Ovary (tissue), 9 donors: ENCODE measurements around the gene MRFAP1L1. TPM values are rescaled to one million over a fixed set of nuclear protein-coding genes. Genes with fewer than 3 reads are reported as not detected.

Experiments
- DNase-seq, 5 donors: peaks; one replicate each; pipeline ENCODE4 v3.0.0-alpha.2; 2019 to 2020
- H3K27ac ChIP-seq, 2 donors: fragments of 200-600 bp; one replicate each; pipeline versions ENCODE4 v1.5.1 to v1.8.0; 2019 to 2022
- H3K27me3 ChIP-seq: fragments of 200-600 bp; one replicate; pipeline ENCODE4 v1.8.0; 2022
- H3K36me3 ChIP-seq: fragments of 200-600 bp; sonication (generic); one replicate; pipeline ENCODE4 v1.5.1; 2019
- H3K4me1 ChIP-seq: one replicate; pipeline ENCODE4 v1.8.1; 2013; ENCODE audit warnings: mild to moderate bottlenecking, moderate library complexity; ENCODE audit not compliant: insufficient read depth
- H3K4me3 ChIP-seq: fragments of 200-600 bp; sonication (generic); one replicate; pipeline ENCODE4 v1.5.1; 2017
- H3K9me3 ChIP-seq, 2 donors: fragments of 200-600 bp in 1 of 2; sonication (generic) in 1 of 2; one replicate each; pipeline versions ENCODE4 v1.5.1 to v1.8.1; 2013 to 2019; ENCODE audit warnings: mild to moderate bottlenecking in 1 of 2, moderate library complexity in 1 of 2
- EP300 ChIP-seq: sonication (generic); formaldehyde crosslinking; IDR thresholded peaks from one replicate; pipeline ENCODE4 v1.6.1; 2017; ENCODE audit warnings: antibody characterized with exemption
- POLR2A ChIP-seq: fragments of 450-650 bp; IDR thresholded peaks from one replicate; pipeline ENCODE4 v1.6.1; 2017; ENCODE audit warnings: antibody characterized with exemption, mild to moderate bottlenecking, moderate library complexity
- WGBS, 3 donors: extraction: QIAGEN DNeasy Blood & Tissue Kit in 1 of 3; methylation state at CpG; one replicate each; pipeline versions ENCODE4 v1.1.5 to v1.1.7; 2013 to 2017; 5-methylcytosine and 5-hydroxymethylcytosine counted together
- intact Hi-C, 4 donors: fragments of 100-400 bp; cut with DNase I; formaldehyde crosslinking; loops; one replicate each; pipeline versions ENCODE4 v1.11.0 to v1.15.1; 2022 to 2023
- polyA plus RNA-seq, 2 donors: library from polyadenylated mRNA; stranded (reverse); fragments of 200-250 nt in 1 of 2; fragments of 350-450 nt in 1 of 2; fragmentation: Illumina TruSeq in 1 of 2; extraction: RNeasy Lipid Tissue Mini Kit (QIAGEN cat#74804) in 1 of 2; gene quantifications; one replicate each; pipeline ENCODE4 v1.2.3, GENCODE V29; 2013 to 2014
- total RNA-seq, 7 donors: library from RNA; depleted of rRNA in 2 of 7; stranded (reverse); fragments of >200 nt in 2 of 7; fragmentation: NEBNext Ultra II Directional in 3 of 7; extraction: Animal tissue kit (Norgen Biotek cat#: 25700) in 3 of 7; gene quantifications; one replicate each; pipeline versions ENCODE4 v1.1.0 to v1.2.4, GENCODE V29; 2016 to 2023
- TF ChIP-seq, protein P1 (sequence below), 3 donors: fragments of 450-650 bp in 2 of 3; fragments of 200-600 bp in 1 of 3; IDR thresholded peaks; one replicate each; pipeline versions ENCODE4 v1.5.1 to v1.8.0; 2016 to 2022; ENCODE audit warnings: antibody characterized with exemption in 3 of 3, mild to moderate bottlenecking in 1 of 3
- donor health status: DM: no; HTN: no; CAD: no; lungs with moderate emphysema.
- donor health status: DM: no; HTN: no; CAD: no.
- donor health status: Bipolar disorder and iron deficiency.
- donor health status: DM: yes; HTN: yes; CAD: no.
- donor health status: DM: no; HTN: no; CAD: no.
- donor health status: DM: yes; HTN: yes; CAD: no.

MRFAP1L1 gene
- total and polyA plus RNA-seq, 9 donors = 59.3 to 80.6 (median 65.3) TPM

DNA sequence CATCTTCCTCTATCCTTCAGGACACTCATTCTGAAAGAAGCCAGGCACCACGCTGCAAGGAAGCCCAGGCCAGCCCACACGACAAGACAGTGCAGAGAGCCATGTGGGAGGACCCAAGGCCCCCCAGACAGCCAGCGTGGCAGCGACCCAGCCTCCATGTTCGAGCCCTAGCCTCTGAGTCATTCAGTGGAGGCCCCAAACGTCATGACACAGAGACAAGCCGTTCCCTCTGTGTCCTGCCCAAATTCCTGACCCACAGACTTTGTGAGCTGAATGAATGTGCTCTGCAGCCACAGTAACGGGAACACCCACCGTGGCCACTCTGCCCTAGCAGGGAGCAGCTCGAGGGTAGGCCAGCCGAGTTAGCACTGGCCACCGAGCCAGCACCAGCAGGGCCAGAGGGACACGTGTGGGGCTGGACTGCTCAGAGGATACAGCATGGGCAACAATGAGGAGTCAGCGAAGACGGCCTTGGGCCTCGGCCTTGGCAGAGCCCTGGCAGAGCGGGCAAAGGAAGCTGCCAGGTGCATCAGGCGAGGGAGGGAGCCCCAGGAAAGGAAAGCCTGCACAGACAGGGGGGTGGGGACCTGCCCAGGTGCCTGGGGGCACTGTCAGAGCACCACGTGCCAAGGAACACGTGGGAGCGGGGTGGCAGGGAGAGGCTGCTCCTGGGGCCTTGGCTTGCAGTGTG, 14.9 kb upstream of the MRFAP1L1 start:
- DNase-seq = no peak
- intact Hi-C loops = loop anchor here (5.0 to 10.0 kb wide), 4 partner anchors 58 to 350 kb away; partner anchors contain the start of gene KIAA0232 (in 1 of the 4)
- Histone ChIP-seq H3K27ac (no peak overlapping the region), H3K4me3 (no peak overlapping the region), H3K36me3 (no peaks in the 10 kb centered on the region), H3K4me1 (peaks cover 3% of the 10 kb centered on the region), H3K9me3 (no peaks in the 10 kb centered on the region), H3K27me3 (no peaks in the 10 kb centered on the region)
- TF ChIP-seq, protein P1, sequence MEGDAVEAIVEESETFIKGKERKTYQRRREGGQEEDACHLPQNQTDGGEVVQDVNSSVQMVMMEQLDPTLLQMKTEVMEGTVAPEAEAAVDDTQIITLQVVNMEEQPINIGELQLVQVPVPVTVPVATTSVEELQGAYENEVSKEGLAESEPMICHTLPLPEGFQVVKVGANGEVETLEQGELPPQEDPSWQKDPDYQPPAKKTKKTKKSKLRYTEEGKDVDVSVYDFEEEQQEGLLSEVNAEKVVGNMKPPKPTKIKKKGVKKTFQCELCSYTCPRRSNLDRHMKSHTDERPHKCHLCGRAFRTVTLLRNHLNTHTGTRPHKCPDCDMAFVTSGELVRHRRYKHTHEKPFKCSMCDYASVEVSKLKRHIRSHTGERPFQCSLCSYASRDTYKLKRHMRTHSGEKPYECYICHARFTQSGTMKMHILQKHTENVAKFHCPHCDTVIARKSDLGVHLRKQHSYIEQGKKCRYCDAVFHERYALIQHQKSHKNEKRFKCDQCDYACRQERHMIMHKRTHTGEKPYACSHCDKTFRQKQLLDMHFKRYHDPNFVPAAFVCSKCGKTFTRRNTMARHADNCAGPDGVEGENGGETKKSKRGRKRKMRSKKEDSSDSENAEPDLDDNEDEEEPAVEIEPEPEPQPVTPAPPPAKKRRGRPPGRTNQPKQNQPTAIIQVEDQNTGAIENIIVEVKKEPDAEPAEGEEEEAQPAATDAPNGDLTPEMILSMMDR (IDR thresholded peaks at IDR 0.05) = no peak
- TF ChIP-seq EP300 (no peak), POLR2A (no peak)
- 78 to 83% (median 81%) methylated on average over 21 of the region's 21 CpGs for WGBS, 3 donors

DNA sequence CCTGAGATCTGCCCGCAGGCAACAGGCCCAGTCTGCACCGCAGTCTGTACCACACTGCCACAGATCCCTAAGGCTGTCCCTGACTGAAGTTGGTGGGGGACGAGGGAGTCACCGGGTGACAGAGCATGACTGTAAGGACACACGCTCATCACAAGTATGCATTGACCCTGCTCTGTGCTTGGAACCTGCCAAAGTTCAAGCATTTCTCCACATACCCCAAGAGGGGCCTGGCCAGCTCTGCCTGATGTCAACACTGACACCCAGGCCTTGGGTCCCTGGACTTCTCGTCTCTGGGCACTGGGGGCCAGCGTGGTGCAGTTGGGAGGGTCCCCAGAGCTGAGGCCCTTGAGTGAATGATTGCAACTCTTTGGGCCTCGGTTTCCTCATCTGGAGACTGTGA, 14.2 kb upstream of the MRFAP1L1 start:
- 93 to 97% (median 95%) methylated on average over 7 to 8 of the region's 8 CpGs for WGBS, 3 donors
- Histone ChIP-seq H3K27me3 (no peaks in the 10 kb centered on the region), H3K4me3 (no peak overlapping the region), H3K36me3 (no peaks in the 10 kb centered on the region), H3K9me3 (no peaks in the 10 kb centered on the region), H3K4me1 (peaks cover 3% of the 10 kb centered on the region), H3K27ac (no peak overlapping the region)
- no peak for DNase-seq
- intact Hi-C loops = loop anchor here (5.0 to 10.0 kb wide), 4 partner anchors 58 to 351 kb away; partner anchors contain the start of gene KIAA0232 (in 1 of the 4)
- TF ChIP-seq POLR2A (no peak), EP300 (no peak)
- TF ChIP-seq, protein P1 (IDR thresholded peaks at IDR 0.05) = no peak

DNA sequence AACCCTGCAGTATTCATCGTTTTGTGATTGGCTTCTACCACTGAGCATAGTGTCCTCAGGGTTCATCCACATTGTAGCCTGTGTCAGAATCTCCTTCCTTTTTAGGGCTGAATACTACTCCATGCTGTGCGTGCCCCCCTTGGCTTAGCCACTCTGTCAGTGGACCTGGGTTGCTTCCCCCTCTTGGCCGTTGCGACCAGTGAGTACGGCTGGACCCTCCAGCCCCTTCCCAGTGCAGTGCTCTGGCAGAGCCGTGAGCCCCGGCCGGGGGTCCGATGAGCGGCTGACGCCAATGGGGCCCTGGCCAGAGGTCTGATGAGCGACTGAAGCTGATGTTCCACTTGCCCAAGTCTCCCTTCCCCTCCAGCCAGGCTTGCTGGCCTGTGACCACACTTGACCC, 13.2 kb upstream of the MRFAP1L1 start:
- H3K36me3 ChIP-seq = no peaks in the 10 kb centered on the region
- no peaks in the 10 kb centered on the region for H3K9me3 ChIP-seq
- H3K27me3 ChIP-seq = no peaks in the 10 kb centered on the region
- H3K27ac ChIP-seq = no peak overlapping the region
- H3K4me1 ChIP-seq = peaks cover 4% of the 10 kb centered on the region
- no peak for TF ChIP-seq POLR2A
- TF ChIP-seq, protein P1 (IDR thresholded peaks at IDR 0.05) = no peak
- no peak for TF ChIP-seq EP300
- WGBS, 3 donors = 88 to 92% (median 91%) methylated on average over 8 to 12 of the region's 12 CpGs
- DNase-seq = no peak
- no peak overlapping the region for H3K4me3 ChIP-seq
- intact Hi-C loops = loop anchor here (5.0 to 10.0 kb wide), 4 partner anchors 59 to 352 kb away; partner anchors contain the start of gene KIAA0232 (in 1 of the 4)

DNA sequence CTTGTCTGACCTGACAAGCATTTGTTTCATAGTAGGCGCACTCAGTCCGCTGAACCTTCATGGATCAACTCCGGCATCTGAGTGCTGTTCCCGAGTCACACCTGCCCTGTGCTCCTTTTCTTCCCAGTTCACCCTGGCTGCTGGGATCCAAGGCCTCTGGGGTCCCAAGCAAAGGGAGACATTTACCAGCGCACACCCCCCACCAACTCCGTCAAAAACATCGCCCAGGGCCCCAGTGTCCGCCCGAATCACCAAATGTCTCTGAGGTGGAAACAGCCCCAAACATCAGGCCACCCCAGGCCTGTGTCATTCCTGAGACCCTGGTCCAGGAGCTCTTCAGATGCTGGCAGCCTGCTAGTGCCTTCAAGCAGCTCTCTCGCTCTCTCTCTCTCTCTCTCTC, 11.5 kb upstream of the MRFAP1L1 start:
- Histone ChIP-seq H3K9me3 (no peaks in the 10 kb centered on the region), H3K27me3 (no peaks in the 10 kb centered on the region), H3K4me1 (peaks cover 7% of the 10 kb centered on the region), H3K4me3 (no peak overlapping the region), H3K27ac (no peak overlapping the region), H3K36me3 (no peaks in the 10 kb centered on the region)
- WGBS, 3 donors = 95 to 97% (median 95%) methylated on average over 10 of the region's 10 CpGs
- no peak for TF ChIP-seq POLR2A
- TF ChIP-seq, protein P1 (IDR thresholded peaks at IDR 0.05) = no peak
- TF ChIP-seq EP300 = no peak
- no peak for DNase-seq
- intact Hi-C loops = loop anchor here (2.0 to 10.0 kb wide), 5 partner anchors 61 to 354 kb away; partner anchors contain the start of gene KIAA0232 (in 1 of the 4)
